SK-N-SH (cell line): ENCODE data around the gene PSMD1. TPM values are rescaled to one million over a fixed set of nuclear protein-coding genes. Genes with fewer than 3 reads are reported as not detected.

ENCODE experiments used
- CTCF ChIA-PET: fragments of 300-600, 350-600 bp; formaldehyde crosslinking; extraction: SDS; loops from one replicate; lab custom pipeline; 2021; lab: Yijun Ruan, JAX
- POLR2A ChIA-PET: fragments of 350-600 bp; sonication (Branson Sonifier 250); formaldehyde crosslinking; extraction: SDS; loops from one replicate; lab custom pipeline; 2020; ENCODE audit warnings: antibody characterized with exemption, inconsistent platforms; lab: Yijun Ruan, JAX
- DNase-seq: peaks from one replicate; pipeline ENCODE4 v3.0.0; 2012
- H2AFZ ChIP-seq: fragments of 200-600 bp; sonication (generic); 2 replicates; pipeline ENCODE4 v1.8.1; 2016; ENCODE audit warnings: antibody characterized with exemption, mild to moderate bottlenecking, low read depth
- H3F3A ChIP-seq: fragments of 200-600 bp; sonication (generic); replicated peaks from 2 replicates; pipeline ENCODE3; 2016; ENCODE audit warnings: antibody characterized with exemption, mild to moderate bottlenecking; ENCODE audit not compliant: insufficient read depth
- H3K27ac ChIP-seq, 2 experiments: fragments of 200-500 bp in 1 of 2; fragments of 200-600 bp in 1 of 2; sonication (Bioruptor generic) in 1 of 2; sonication (generic), shearing (Covaris generic) in 1 of 2; 2 replicates each; pipeline versions ENCODE4 v1.5.1 to v1.6.1; 2014 to 2016; ENCODE audit warnings: low read depth in 2 of 2, inconsistent platforms in 1 of 2, low read length in 1 of 2, mild to moderate bottlenecking in 1 of 2, mixed read lengths in 1 of 2
- H3K27me3 ChIP-seq: fragments of 200-600 bp; sonication (generic), shearing (Covaris generic); 2 replicates; pipeline ENCODE4 v1.6.1; 2016; ENCODE audit warnings: mixed run types; ENCODE audit not compliant: insufficient read depth
- H3K36me3 ChIP-seq, 2 experiments: fragments of 200-500 bp in 1 of 2; fragments of 200-600 bp in 1 of 2; sonication (Bioruptor generic) in 1 of 2; sonication (generic) in 1 of 2; replicated peaks in 1 of 2; 2 replicates each; pipeline versions ENCODE3 to v1.5.1; 2014 to 2016; ENCODE audit warnings: low read length in 1 of 2, mild to moderate bottlenecking in 1 of 2; ENCODE audit not compliant: insufficient read depth in 2 of 2, control insufficient read depth in 1 of 2
- H3K4me1 ChIP-seq, 2 experiments: fragments of 200-500 bp in 1 of 2; fragments of 200-600 bp in 1 of 2; sonication (Bioruptor generic) in 1 of 2; sonication (generic), shearing (Covaris generic) in 1 of 2; 2 replicates each; pipeline versions ENCODE4 v1.5.1 to v1.6.1; 2014 to 2016; ENCODE audit warnings: low read depth in 1 of 2, low read length in 1 of 2, mixed run types in 1 of 2; ENCODE audit not compliant: insufficient read depth in 2 of 2, control insufficient read depth in 1 of 2
- H3K4me2 ChIP-seq: fragments of 200-600 bp; sonication (generic), shearing (Covaris generic); 2 replicates; pipeline ENCODE4 v1.6.1; 2017; ENCODE audit warnings: mixed run types
- H3K4me3 ChIP-seq, 2 experiments: fragments of 200-500 bp in 1 of 2; fragments of 200-600 bp in 1 of 2; sonication (Bioruptor generic) in 1 of 2; sonication (generic), shearing (Covaris generic) in 1 of 2; 2 replicates each; pipeline versions ENCODE4 v1.5.1 to v1.8.1; 2014 to 2016; ENCODE audit warnings: low read depth in 2 of 2, inconsistent platforms in 1 of 2, low read length in 1 of 2, mild to moderate bottlenecking in 1 of 2, mixed read lengths in 1 of 2, moderate library complexity in 1 of 2
- H3K79me2 ChIP-seq: fragments of 200-600 bp; sonication (generic); 2 replicates; pipeline ENCODE4 v1.8.1; 2017; ENCODE audit warnings: mild to moderate bottlenecking; ENCODE audit not compliant: insufficient read depth
- H3K9ac ChIP-seq: fragments of 200-600 bp; sonication (generic); 2 replicates; pipeline ENCODE4 v1.6.1; 2017; ENCODE audit warnings: mixed run types
- H3K9me2 ChIP-seq: fragments of 200-600 bp; sonication (generic); 2 replicates; pipeline ENCODE4 v1.6.1; 2017; ENCODE audit warnings: mixed run types
- H3K9me3 ChIP-seq: fragments of 200-600 bp; sonication (generic); 2 replicates; pipeline ENCODE4 v1.6.1; 2017; ENCODE audit warnings: mixed run types, mild to moderate bottlenecking, moderate library complexity
- H4K20me1 ChIP-seq: fragments of 200-600 bp; sonication (generic); 2 replicates; pipeline ENCODE4 v1.6.1; 2017; ENCODE audit warnings: mild to moderate bottlenecking, mixed run types; ENCODE audit not compliant: insufficient read depth
- ELF1 ChIP-seq: IDR thresholded peaks from 2 replicates; pipeline ENCODE4 v1.4.0; 2012
- FOXJ3 ChIP-seq: sonication (generic); formaldehyde crosslinking; IDR thresholded peaks from 2 replicates; pipeline ENCODE4 v1.5.1; 2020; ENCODE audit warnings: mild to moderate bottlenecking, missing genetic modification reagents
- GABPA ChIP-seq: IDR thresholded peaks from 2 replicates; pipeline ENCODE4 v1.4.0; 2012; ENCODE audit warnings: low read depth, mild to moderate bottlenecking
- GATA2 ChIP-seq: sonication (generic); formaldehyde crosslinking; IDR thresholded peaks from 2 replicates; pipeline ENCODE4 v1.5.0; 2020; ENCODE audit warnings: mild to moderate bottlenecking, missing genetic modification reagents
- MAX ChIP-seq: IDR thresholded peaks from 2 replicates; pipeline ENCODE4 v1.4.0; 2012; ENCODE audit warnings: low read depth
- MEF2A ChIP-seq: IDR thresholded peaks from 2 replicates; pipeline ENCODE4 v1.4.0; 2012; ENCODE audit warnings: low read depth, borderline replicate concordance
- POLR2AphosphoS5 ChIP-seq: IDR thresholded peaks from 2 replicates; pipeline ENCODE4 v1.6.1; 2012; ENCODE audit warnings: low read depth, low read length
- RAD21 ChIP-seq: IDR thresholded peaks from 2 replicates; pipeline ENCODE4 v1.6.1; 2012; ENCODE audit warnings: mild to moderate bottlenecking, low read length
- RCOR1 ChIP-seq: fragments of 150-350 bp; IDR thresholded peaks from 2 replicates; pipeline ENCODE4 v1.6.1; 2017; ENCODE audit warnings: antibody characterized with exemption, low read length
- REST ChIP-seq: IDR thresholded peaks from 2 replicates; pipeline ENCODE4 v1.6.1; 2012; ENCODE audit warnings: mild to moderate bottlenecking, low read depth, low read length, moderate library complexity
- SIN3A ChIP-seq: IDR thresholded peaks from 2 replicates; pipeline ENCODE4 v1.6.1; 2012; ENCODE audit warnings: low read depth, mild to moderate bottlenecking, low read length, moderate library complexity, borderline replicate concordance
- TEAD4 ChIP-seq: IDR thresholded peaks from 2 replicates; pipeline ENCODE4 v1.4.0; 2012; ENCODE audit warnings: mild to moderate bottlenecking, borderline replicate concordance; ENCODE audit not compliant: insufficient read depth
- USF1 ChIP-seq: IDR thresholded peaks from 2 replicates; pipeline ENCODE4 v1.4.0; 2012; ENCODE audit warnings: low read depth, borderline replicate concordance
- USF2 ChIP-seq: fragments of 150-350 bp; IDR thresholded peaks from 2 replicates; pipeline ENCODE4 v1.6.1; 2017; ENCODE audit warnings: antibody characterized with exemption, low read length, low read depth, borderline replicate concordance
- YY1 ChIP-seq: IDR thresholded peaks from 2 replicates; pipeline ENCODE4 v1.4.0; 2012; ENCODE audit warnings: low read depth, mild to moderate bottlenecking
- ZBTB33 ChIP-seq: IDR thresholded peaks from 2 replicates; pipeline ENCODE4 v1.4.0; 2012; ENCODE audit warnings: low read depth, borderline replicate concordance
- WGBS: methylation state at CpG from one replicate; pipeline ENCODE4 v1.1.6; 2017; ENCODE audit warnings: low lambda C conversion rate; 5-methylcytosine and 5-hydroxymethylcytosine counted together
- polyA plus RNA-seq, 3 experiments: library from polyadenylated mRNA; depleted of rRNA; stranded (reverse); fragments of >200 nt; gene quantifications; 2 replicates each; pipeline ENCODE4 v1.2.3, GENCODE V29; 2012
- TF ChIP-seq, protein P1 (sequence below): fragments of 200-600 bp; sonication (generic); IDR thresholded peaks from 2 replicates; pipeline ENCODE4 v1.6.1; 2017; ENCODE audit warnings: antibody characterized with exemption, mild to moderate bottlenecking, moderate library complexity
- TF ChIP-seq, protein P2 (sequence below): IDR thresholded peaks from 2 replicates; pipeline ENCODE4; 2012

Gene PSMD1
- polyA plus RNA-seq, 1 of the 3 experiments (the other 2 are of a cell fraction) = 92.3 TPM

DNA sequence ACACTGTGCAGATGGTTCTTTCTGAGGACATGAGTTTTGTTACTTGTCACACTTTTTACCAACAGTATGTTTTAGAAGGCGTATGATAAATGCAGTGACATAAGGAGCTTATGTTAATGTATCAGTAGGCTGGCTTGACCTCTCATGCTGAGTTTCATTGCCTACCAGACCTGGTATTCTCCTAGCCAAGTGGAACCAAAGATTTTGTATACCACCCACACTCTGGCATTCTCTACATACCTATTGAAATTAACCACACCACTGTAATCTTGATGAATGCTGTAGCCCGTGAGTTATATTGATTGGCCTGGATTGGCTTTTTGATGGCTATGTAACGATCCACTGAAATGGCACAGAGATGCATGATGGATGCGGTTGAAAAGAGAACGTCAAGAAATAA lies 56.8 kb downstream of the PSMD1 start:
- DNase-seq = no peak
- 97% methylated on average over 5 of the region's 5 CpGs for WGBS
- Histone ChIP-seq H4K20me1 (no peaks in the 10 kb centered on the region), H3K9me2 (no peaks in the 10 kb centered on the region), H3F3A (peaks cover 8% of the 10 kb centered on the region), H3K4me3 (no peak overlapping the region), H3K79me2 (peaks cover 10% of the 10 kb centered on the region), H2AFZ (no peak overlapping the region), H3K9me3 (no peaks in the 10 kb centered on the region), H3K27ac (no peak overlapping the region), H3K9ac (no peak overlapping the region), H3K27me3 (no peaks in the 10 kb centered on the region), H3K4me1 (peaks cover 4 to 9% of the 10 kb centered on the region in 2 experiments; a peak in 3 of 4 replicates), H3K4me2 (no peak overlapping the region), H3K36me3 (peaks cover 34 to 50% of the 10 kb centered on the region in 2 experiments)
- ChIA-PET POLR2A (no interaction called here), CTCF (interaction anchor here (1.2 to 4.6 kb wide), 4 partner anchors 9 to 299 kb away, joined by 3 to 32 read pairs (median 8); no protein-coding TSS in a partner anchor)
- TF ChIP-seq REST = no peak
- TF ChIP-seq POLR2AphosphoS5 = no peak
- no peak for TF ChIP-seq USF2
- TF ChIP-seq MEF2A = no peak
- TF ChIP-seq RCOR1 = no peak
- no peak for TF ChIP-seq USF1
- TF ChIP-seq MAX = no peak
- TF ChIP-seq, protein P1, sequence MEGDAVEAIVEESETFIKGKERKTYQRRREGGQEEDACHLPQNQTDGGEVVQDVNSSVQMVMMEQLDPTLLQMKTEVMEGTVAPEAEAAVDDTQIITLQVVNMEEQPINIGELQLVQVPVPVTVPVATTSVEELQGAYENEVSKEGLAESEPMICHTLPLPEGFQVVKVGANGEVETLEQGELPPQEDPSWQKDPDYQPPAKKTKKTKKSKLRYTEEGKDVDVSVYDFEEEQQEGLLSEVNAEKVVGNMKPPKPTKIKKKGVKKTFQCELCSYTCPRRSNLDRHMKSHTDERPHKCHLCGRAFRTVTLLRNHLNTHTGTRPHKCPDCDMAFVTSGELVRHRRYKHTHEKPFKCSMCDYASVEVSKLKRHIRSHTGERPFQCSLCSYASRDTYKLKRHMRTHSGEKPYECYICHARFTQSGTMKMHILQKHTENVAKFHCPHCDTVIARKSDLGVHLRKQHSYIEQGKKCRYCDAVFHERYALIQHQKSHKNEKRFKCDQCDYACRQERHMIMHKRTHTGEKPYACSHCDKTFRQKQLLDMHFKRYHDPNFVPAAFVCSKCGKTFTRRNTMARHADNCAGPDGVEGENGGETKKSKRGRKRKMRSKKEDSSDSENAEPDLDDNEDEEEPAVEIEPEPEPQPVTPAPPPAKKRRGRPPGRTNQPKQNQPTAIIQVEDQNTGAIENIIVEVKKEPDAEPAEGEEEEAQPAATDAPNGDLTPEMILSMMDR = no peak
- no peak for TF ChIP-seq ELF1
- TF ChIP-seq FOXJ3 (CRISPR knock-in tag) = no peak
- TF ChIP-seq SIN3A = no peak
- no peak for TF ChIP-seq GATA2 (CRISPR knock-in tag)
- TF ChIP-seq YY1 = no peak
- TF ChIP-seq RAD21 = no peak
- no peak for TF ChIP-seq GABPA
- TF ChIP-seq, protein P2, sequence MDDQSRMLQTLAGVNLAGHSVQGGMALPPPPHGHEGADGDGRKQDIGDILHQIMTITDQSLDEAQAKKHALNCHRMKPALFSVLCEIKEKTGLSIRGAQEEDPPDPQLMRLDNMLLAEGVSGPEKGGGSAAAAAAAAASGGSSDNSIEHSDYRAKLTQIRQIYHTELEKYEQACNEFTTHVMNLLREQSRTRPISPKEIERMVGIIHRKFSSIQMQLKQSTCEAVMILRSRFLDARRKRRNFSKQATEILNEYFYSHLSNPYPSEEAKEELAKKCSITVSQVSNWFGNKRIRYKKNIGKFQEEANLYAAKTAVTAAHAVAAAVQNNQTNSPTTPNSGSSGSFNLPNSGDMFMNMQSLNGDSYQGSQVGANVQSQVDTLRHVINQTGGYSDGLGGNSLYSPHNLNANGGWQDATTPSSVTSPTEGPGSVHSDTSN = no peak
- no peak for TF ChIP-seq ZBTB33
- no peak for TF ChIP-seq TEAD4
